HG03439 (cell line): ENCODE measurements around the gene LHX8.

Source experiments
- ATAC-seq: cut with Tn5 transposase; IDR thresholded peaks from one replicate; pipeline ENCODE4 v1.9.1; 2021; ENCODE audit warnings: mild to moderate bottlenecking, moderate library complexity; ENCODE audit not compliant: unreplicated experiment

The LHX8 gene

DNA sequence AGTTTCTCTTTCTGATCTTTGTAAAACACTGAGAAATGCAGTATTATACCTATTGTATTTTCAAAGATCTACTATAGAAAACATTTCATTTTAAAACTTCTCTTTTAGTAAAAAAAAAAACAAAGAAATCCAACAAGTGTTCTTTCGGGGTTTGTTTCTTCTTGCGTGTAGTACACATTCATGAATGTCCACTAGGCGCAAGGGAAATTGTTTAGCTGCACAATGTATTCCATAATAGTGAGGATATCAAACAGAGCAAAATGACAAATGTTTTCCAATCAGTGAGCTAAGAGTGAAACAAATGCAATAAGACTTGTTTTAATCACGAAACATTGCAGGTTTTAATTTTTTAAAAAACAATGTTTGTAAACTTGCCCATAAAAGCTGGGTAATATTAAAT, 68.6 kb downstream of the LHX8 start:
- no peak for ATAC-seq

DNA sequence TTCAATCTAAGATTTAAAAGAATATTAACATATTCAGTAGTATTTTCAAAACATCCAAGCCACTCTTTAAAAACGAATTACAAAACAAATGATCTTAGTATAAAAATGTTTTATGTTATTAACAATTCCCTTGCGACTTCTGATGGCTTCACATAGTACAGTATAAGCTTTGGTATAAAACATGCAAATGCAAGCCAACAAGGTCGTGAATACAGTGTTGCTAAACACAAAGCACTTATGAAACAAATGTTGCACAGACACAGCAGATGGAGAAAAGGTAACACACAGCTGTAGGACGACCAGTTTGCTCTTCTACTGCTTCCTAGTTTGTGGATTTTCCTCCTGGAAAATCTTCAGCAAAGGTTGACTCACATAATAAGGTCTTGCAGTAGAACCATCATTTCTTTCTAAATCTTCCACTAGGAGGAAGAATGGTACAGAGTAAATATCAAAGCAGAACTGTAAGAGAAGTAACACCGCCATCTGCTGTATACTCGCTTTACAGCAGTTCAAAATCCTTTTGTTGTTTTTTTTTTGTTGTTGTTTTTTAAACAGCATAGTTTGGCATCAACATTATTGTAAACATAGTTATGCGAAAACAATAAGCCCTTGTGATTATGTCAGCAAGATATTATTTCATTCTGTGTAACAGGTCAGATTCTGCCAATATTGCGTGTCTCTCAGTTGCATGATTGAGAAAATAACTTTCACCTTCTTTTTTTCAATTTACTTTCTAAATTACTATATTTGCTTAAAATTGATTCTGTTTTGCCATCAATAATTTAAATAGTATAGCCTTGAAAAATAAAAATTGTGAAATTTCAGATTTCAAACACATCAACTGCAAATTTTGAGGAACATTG, 69.5 kb downstream of the LHX8 start:
- ATAC-seq = peak; percentile 89

DNA sequence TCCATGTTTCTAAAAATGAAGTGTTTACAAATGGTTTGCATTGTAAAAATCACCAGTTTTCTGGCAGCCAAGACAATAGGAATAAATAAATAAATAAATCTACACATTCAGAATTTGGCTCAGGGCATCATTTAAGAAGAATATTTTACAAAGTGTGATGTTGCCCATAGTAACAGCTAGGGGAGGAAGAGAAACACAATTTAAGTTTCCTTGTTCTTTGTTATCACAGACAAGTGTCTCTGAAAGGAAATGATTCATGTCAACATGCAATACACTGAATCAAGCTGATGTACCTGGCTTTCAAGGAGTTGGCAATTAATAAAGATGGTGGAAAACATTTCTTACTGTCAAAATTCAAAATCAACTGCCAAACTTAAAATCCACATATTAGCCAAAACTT, 74.7 kb downstream of the LHX8 start:
- ATAC-seq = no peak
